ENCODE results near the gene ACVR2B.

Gene ACVR2B

DNA sequence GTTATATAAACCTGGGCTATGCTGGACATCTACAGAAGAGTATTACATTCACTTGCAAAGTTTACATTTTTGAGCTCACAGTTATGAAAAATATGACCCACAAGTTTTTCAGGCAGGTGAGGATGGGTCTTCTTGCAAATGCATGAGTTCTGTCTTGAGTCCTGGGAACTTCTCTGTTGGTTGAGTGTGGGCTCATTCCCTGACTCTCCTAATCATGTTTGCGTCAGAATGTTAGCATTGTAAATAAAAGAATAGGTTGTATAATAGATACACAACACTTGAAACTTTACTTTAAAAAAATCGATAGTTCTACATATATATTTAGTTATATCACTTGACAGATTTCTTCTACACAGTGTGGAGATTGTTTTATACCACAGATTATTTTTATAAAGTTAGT is 35.3 kb downstream of the ACVR2B start:
- no peak for DNase-seq (ENCODE audit: low spot score)

DNA sequence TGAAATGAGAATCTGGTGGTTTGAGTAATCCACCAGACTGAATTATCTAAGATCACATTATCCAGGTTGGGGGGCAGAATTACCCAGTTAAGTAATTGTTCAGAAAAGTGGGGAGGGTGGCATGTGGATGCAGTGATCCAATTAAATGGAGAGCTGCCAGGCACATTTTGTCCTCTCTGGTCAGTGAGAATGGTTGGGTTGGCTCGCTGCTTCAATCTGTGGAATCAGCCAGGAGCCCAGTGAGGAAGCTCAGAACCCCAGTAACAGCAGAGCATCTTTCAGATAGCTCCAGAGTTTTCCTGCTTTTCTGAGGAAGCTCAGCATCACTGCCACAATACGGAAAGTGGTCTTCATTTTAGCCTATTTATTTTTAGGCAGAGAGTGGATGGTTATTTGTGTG is 36.1 kb downstream of the ACVR2B start:
- DNase-seq (ENCODE audit: low spot score), result no peak

DNA sequence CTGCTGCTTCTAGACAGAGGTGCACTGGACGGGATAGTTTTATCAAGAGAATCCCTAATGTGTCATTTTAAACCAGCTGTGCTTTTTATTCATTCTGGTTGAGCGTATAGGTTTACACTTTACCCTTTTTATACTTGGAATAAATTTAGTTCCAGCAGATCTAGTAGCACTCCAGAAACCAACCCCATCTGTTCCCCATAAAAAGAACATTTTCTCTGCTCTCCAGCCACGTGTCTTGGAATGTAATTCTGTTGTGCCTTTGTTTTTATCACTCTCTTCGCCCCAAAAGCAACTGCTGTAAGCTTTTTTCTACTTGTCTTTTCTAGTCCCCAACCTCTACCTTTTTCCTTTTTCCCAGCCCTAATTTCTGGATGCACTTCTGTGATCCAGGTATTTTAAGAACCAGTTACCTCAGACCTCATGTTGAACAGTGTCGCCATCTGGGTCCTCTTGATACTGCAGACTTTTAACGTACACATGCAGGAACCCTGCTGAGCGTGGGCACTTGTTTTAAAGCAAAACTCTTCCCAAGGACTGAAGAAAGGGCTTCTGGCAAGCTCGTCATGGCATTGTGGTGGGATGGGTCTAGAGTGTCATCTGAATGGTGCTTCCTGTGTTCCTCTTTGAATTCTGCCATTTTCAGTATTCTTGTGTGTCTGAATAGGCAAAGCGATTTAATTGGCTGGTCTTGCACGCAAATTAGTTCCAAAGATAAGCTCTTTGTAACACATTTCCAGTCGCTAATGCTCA is 36.8 kb downstream of the ACVR2B start:
- no peak for DNase-seq (ENCODE audit: low spot score)

DNA sequence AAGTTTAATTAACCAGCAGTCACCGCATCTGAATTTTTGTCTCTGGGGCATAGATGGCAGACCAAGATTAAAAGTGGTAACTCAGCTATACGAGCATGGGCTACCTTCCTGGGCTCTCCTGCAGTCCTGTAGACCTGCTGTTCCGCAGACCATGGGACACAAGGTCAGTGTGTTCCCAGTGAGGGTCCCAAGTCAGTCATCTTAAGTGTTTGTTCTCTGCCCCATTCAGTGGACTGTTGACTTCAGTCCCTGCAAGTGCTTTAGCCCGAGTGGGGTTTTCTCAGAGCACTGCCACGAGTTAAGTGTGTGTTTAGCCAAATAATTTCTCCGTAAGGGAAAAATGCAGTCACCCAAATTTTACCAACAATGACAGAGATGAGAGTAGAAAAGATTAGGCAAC is 37.5 kb downstream of the ACVR2B start:
- DNase-seq (ENCODE audit: low spot score), result no peak

DNA sequence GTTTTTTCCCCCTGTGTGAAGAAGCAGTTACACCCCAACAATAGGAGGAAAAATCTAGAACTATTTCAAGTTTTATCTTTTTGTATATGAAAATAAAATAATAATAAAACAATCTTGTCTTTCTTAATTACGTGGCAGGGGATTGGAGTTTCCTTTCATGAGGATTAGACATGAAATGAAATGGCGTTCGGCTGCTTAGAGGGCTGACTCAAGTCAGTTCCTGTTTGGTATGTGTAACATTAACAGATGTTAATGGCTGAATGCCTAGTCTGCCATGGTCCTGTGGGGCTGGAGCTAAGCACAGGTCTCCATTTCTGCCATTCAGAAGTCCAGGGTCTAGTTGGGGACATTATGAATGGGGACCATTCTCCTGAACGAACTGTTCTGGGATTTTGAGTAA is 39.3 kb downstream of the ACVR2B start:
- no peak for DNase-seq (ENCODE audit: low spot score)

DNA sequence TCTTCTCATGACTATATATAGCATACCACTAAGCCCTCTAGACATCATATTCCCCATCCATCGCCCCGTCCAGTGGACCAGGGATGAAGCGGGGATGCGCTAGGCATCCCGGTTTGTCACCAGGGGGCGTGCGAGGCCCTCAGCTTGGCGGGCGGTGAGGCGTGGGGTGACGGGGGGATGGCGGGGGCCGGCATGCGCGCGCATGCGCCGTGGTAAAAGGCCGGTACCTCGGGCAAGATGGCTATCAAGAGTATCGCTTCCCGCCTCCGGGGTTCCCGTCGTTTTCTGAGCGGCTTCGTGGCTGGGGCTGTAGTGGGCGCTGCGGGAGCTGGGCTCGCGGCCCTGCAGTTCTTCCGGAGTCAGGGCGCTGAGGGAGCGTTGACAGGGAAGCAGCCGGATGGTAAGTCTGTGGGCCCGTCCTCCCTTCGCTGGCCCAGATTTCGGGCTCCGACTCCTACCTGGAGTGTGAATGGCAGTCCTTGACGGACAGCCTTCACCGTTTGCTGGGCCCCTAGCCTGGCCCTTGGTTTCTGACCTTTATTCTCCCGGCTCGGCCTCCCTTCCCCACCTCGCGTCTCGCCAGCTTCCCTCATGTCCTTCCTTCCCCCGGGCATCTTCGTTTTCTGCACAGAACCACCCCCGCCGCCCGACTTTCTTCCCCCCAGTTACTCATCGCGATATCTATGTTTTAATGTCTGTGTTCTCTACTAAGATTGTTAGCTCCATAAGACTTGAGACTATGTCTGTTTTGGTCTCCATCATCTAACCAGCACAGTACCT is 42.6 kb downstream of the ACVR2B start, which contains the start of gene EXOG:
Gene EXOG, plus strand, starts transcription at position 210 of the 780 bp plus-strand sequence. Its CDS starts 28 bp downstream, at position 238.
- DNase-seq (ENCODE audit: low spot score), result peak; percentile 94

DNA sequence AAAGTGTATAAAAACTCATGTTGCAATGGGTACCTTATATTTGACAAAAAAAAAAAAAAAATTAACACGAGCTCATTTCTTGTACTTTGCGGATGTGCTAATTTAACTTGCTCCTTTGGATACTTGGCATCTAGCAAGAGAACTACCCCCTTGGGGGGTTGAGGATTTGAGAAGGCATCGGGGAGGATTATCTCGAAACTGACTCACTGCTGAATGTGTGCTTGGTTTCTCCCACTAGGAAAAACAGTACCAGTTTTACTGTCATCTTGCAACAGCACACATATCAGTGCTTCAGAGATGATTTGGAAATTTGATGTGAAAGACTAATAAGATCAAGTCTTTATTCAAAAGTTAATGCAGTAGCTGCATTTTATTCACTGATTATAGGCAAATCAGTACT is 43.3 kb downstream of the ACVR2B start:
- DNase-seq (ENCODE audit: low spot score), result no peak

DNA sequence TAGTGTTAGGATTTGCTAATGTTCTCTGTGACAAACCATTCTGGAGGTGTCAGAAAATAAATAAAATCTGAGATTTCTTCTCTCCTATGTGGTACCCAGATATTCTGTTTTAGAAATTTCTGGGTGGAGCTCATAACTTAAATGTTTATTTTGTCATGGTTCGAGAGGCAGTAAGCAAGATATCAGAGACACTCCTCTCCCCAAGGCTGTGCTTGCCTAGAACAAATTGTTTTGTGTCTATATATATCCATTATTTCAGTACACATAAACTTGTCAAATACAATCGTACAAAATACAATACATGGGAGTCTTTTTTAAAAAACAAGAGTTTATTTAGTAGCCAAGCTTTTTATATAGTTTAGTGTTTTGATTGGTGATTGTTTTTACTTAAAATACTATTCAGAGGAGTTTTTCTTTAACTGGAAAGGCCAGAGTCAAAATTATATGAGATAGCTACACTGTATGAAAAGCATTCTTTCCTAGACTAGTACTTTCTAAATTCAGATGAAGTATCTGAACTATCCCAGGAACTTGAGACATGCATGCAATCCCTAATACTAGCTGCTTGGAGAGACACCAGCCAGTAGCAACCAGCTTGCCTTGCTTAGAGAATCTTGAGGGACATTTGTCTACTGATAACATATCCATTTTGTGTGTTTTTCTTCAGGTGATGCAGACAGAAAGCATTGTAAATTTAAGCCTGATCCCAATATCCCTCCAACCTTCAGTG is 47.2 kb downstream of the ACVR2B start:
- DNase-seq (ENCODE audit: low spot score), result no peak

DNA sequence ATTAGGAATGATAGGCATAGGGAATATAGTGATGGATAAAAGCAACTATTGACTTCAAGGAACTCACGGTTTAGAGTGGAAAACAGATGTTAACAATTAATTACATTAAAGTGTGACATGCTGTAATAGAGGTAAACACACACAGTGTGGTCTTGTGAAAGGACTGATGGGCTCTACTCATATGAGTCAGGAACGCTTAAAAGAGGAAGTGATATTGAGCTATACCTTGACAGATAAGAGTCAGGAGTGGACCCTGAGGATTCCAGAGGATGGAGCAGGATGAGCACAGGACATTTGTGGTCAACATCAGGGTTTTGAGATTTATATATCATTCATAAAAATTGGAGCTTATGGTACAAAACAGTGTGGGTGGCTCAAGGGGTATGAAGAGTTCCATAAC is 53.4 kb downstream of the ACVR2B start:
- DNase-seq (ENCODE audit: low spot score), result no peak

DNA sequence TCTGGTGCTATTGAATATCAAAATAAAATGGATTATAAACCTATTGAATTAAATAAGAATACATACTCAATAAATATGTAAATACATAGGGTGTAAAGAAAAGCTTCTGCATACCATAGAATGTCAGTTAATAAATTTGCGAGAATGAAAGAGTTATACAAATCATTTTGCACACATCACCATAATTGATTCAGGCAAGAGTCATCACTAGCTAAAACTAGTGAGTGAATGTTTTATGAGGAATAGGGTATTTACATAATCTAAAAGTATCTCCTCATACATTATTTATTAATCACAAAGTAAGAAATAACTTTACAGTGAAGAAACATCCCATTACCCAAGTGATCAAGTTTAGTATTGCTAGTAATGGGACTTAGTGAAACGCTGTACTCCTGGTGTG is 56.0 kb downstream of the ACVR2B start:
- no peak for DNase-seq (ENCODE audit: low spot score)

DNA sequence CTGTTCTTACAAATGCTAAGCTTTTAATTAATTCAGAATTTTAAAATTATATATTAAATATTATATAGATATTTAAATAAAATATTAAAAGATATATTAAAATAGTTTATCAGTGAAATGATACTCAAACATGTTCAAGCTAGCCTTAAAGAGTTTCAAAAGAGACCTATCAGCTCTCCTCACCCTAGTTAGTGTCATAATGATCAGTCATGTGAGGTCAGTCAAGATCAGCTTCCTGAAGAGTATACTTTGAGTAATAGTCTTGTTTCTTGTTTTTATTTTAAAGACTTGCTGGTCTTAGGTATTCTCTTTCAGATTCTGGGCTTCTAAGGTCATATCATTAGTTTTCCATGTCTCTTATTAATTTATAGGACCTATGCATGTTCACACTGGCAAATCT is 56.9 kb downstream of the ACVR2B start:
- DNase-seq (ENCODE audit: low spot score), result no peak

DNA sequence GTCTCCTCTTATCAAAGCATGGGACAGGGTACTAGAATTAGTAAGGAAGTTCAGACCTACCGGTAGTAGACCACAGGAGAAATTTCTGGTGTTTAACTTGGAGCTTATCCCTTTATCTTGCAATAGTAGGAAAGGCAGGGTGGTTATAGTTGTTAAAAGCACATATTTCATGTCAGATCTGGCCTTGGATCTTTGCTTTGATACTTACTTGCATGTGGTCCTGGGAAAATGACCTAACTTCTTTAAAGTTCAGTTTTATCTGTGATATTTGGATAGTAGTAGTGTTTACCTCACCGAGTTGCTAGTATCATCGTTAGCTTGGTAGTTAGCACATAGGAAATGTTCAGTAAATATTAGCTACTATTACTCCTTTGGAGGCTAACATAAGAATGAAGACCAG is 57.9 kb downstream of the ACVR2B start:
- no peak for DNase-seq (ENCODE audit: low spot score)

DNA sequence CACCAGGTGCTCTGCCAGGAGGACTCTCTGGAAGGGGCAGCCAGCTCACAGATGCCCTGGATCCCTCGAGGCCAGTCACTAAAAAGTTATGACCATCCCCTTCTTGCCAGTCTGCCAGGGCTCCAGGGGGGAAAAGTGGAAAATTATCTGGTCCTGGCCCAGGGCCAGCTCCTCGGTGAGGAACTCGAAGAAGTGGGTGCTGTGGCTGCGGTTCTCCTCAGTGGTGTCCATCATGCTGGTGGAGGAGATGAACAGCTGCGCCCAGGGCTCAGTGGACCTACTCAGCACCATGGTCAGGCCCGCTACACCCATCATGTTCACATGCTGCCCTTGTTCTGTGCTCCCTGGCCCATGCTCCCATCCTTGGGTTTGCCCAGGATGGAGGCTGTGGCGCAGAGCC is 61.7 kb downstream of the ACVR2B start:
- DNase-seq (ENCODE audit: low spot score), result no peak

DNA sequence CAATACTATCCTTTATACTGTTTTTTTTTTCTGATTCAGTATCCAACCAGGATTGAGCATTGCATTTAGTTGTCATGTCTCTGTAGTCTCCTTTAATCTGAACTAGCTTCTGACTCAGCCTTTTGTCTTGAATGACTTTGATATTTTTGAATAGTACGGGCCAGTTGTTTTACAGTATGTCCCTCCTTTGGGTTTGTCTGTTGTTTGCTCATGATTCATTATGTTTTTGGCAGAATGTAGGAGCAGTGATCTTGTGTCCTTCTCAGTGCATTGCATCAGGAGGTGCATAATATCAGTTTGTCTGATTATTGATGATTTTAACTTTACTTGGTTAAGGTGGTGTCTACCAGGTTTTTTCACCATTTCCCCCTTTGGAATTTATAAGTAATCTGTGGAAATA is 63.0 kb downstream of the ACVR2B start:
- no peak for DNase-seq (ENCODE audit: low spot score)

DNA sequence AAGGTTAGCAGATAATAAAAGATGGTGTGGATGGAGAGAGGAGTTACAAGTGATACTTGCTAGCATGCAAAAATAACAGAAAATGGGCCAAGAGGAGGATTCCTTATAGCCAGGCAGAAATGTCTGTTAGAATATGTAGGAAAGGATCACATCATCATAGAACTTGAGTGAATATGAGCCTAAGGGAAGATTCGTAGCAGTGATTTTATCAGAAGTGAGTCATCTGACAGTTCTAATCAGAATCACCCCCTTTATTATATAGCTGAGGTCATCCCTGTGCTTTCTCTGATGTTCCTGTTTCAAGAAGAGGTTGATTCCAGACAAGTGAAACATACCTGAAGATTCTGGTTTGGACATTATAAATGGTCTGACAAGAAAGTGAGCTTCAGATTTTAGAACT is 65.3 kb downstream of the ACVR2B start:
- no peak for DNase-seq (ENCODE audit: low spot score)

DNA sequence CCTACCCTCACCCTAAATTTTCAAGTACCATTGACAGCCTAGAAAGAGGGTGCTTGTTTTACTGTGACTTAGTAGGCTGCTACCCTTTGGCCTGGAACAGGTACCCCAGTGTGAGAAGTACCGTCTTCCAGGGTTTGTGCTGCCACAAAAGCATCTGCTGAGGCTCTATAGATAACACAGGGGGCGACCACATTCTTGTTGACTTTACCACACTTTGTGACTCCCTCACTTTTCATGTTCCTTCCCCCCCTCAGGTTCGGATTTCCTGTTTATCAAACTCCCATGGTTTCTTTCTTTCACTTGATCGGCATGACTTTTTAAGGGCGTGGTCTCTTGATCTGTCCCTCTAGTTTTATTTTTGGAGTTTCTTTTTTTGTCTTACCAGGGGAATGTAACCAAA is 66.0 kb downstream of the ACVR2B start:
- no peak for DNase-seq (ENCODE audit: low spot score)

DNA sequence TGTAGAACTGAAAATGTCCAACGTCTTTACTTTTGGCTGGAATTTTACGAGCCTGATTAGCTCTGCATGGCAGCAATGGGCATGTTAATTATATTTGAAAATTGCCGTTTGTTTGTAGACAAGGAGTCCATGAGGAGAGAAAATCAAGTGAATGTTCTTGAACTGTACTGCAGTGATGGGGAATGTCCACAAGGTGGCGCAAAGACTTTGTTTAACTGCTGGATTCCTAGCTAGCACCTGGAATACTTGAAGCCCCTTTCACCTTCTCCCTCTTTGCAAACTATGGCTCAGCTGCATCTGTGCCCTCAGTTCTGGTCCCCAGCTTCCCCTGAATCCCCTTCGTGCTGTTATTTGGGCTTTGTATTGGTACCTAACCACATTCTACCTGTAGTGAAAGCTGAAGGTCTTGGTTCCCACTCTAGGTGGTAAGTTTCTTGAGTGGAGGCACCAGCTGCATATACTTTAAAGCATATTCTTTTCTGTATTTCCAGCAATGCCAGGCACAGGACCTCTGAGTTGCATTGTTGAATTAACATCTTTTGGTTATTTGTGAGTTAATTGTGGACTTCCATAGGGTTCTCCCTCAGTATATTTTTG is 67.8 kb downstream of the ACVR2B start:
- peak; percentile 67 for DNase-seq (ENCODE audit: low spot score)

DNA sequence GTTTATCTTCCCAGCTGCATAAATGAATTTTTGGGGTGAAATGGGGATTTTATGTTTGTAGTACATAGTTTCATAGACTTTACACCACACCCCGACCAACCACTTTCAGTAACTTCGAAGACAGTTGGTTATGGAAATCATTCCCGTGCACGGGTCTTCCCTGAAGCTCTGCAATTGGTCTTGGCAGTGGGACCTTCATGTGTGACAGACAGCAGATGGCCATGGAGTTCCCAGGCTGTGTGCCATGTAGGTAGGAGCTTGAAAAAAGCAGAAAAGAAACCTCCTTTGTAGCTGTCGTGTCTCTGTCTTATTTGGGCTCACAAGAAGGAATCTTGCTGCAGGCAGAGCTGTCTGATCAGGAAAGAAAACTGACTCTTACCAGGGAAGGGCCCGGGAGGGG is 68.3 kb downstream of the ACVR2B start:
- no peak for DNase-seq (ENCODE audit: low spot score)

DNA sequence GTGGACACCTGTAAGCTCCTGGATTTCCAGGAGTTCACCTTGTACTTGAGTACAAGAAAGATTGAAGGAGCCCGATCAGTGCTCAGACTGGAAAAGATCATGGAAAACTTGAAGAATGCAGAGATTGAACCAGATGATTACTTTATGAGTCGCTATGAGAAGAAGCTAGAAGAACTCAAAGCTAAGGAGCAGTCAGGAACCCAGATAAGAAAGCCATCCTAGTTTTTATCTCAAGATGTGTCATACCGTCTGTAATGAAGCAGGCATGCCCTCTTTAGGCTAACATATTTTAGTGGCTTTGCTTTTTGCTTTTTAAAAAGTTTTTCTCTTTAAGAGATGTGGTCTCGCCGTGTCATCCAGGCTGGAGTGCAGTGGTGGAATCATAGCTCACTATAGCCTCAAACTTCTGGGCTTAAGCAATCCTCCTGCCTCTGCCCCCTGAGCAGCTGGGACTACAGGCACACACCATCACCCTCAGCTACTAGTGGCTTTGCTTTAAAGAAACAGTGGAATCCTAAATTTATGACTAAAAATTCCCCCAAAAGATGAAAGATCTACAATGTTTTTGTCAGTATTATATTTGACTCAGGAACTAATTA is 70.5 kb downstream of the ACVR2B start:
- DNase-seq (ENCODE audit: low spot score), result no peak

DNA sequence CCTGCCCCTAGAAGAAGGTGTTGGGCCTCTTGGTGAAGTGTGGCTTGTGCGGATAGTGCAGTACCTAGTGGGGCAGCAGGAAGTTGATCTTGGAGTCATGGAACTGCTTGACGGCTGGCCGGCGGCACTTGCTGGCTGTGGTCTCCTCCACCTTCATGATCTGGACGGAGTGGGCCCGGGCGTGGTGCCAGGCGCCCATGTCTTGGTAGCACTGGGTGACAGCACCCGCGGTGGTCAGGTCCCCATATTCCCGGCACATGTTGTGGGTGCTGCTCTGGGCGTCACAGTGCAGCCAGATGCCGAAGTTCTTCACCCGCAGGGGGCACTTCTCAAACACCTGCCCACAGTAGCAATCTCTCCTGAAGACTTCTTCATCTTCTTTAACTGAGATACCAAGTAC is 73.1 kb downstream of the ACVR2B start:
- DNase-seq (ENCODE audit: low spot score), result no peak

DNA sequence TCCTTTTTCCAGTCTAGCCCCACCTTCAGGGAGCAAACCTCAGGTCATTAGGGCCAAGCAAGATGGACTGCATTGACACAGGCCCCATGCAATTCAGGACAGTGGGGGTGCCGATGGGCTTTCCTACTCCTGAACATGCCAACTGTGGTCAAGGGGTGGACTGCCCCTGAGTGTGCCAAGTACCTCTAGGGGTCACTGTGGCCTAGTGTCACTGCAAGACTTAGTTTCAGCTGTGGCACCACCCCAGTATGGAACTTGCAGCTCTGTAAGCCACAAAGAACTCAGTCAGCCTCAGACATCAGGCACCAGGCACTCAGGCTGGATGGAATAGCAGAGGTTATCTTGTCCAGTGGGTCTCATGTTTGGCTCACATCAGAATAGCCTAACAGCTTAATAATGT is 74.8 kb downstream of the ACVR2B start:
- no peak for DNase-seq (ENCODE audit: low spot score)

DNA sequence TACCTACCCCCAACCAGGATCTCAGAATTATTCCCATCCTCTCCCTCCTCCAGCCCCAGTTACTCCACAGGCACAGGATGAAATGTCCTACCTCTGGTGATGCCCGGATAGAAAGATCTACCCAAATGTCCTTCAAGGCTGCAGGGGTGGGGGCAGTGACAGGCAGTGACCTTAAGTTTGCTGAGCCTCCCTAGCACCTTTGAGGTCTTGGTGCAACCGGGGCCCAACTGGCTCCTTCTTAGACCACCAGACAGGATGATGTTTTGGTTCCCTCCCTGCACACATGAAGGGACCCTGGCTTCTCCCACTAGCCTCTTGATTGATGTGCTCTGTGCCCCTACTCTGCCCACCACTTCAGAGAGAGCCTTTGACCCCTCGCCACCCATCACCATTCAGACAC is 78.8 kb downstream of the ACVR2B start:
- DNase-seq (ENCODE audit: low spot score), result no peak
